ENCODE measurements around the gene DPYD.

- TF ChIP-seq CTCF (IDR thresholded peaks at IDR 0.05) (no peak), POLR2A (IDR thresholded peaks at IDR 0.05) (no peak), EP300 (IDR thresholded peaks at IDR 0.05) (no peak)
These were observed 538.6 kb downstream of the DPYD start for GRCh38 chr1:97382206-97382605.

All from ovary (tissue), 3 donors.